Peyer's patch (tissue), 4 donors: ENCODE data around the gene CYTH3.
"Not testable (repeated sequence)": the region's sequence is repeated elsewhere in the genome, so short reads cannot be mapped to it uniquely, and the experiment has no call there.

Experiments
- POLR2A ChIP-seq, 2 donors: fragments of 450-650 bp; IDR thresholded peaks; one replicate each; pipeline ENCODE4 v1.5.1; 2017; ENCODE audit warnings: antibody characterized with exemption in 2 of 2, mild to moderate bottlenecking in 2 of 2, moderate library complexity in 2 of 2
- TF ChIP-seq, protein P1 (sequence below), 6 experiments: fragments of 450-650 bp in 4 of 6; fragments of 200-600 bp in 2 of 6; sonication (generic) in 1 of 6; IDR thresholded peaks; one replicate each; pipeline ENCODE4 v1.5.1; 2017 to 2019; ENCODE audit warnings: antibody characterized with exemption in 6 of 6, mild to moderate bottlenecking in 3 of 6, moderate library complexity in 1 of 6

DNA sequence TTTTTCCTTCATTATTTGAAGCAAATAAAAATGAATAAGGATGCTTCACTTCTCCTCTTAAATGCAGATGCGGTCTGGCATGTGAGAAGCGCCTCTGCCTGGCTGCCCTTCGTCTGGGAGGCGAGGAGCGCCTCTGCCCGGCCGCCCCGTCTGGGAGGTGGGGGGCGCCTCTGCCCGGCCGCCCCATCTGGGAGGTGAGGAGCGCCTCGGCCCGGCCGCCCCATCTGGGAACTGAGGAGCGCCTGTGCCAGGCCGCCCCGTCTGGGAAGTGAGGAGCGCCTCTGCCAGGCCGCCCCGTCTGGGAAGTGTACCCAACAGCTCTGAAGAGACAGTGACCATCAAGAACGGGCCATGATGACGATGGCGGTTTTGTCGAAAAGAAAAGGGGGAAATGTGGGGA, 49.4 kb downstream of the CYTH3 start:
- not testable (repeated sequence) for TF ChIP-seq POLR2A (IDR thresholded peaks at IDR 0.05)
- TF ChIP-seq, protein P1, sequence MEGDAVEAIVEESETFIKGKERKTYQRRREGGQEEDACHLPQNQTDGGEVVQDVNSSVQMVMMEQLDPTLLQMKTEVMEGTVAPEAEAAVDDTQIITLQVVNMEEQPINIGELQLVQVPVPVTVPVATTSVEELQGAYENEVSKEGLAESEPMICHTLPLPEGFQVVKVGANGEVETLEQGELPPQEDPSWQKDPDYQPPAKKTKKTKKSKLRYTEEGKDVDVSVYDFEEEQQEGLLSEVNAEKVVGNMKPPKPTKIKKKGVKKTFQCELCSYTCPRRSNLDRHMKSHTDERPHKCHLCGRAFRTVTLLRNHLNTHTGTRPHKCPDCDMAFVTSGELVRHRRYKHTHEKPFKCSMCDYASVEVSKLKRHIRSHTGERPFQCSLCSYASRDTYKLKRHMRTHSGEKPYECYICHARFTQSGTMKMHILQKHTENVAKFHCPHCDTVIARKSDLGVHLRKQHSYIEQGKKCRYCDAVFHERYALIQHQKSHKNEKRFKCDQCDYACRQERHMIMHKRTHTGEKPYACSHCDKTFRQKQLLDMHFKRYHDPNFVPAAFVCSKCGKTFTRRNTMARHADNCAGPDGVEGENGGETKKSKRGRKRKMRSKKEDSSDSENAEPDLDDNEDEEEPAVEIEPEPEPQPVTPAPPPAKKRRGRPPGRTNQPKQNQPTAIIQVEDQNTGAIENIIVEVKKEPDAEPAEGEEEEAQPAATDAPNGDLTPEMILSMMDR (IDR thresholded peaks at IDR 0.05): not testable (repeated sequence)
